Measurements from ENCODE around the gene PITPNM1.

PITPNM1 gene

DNA sequence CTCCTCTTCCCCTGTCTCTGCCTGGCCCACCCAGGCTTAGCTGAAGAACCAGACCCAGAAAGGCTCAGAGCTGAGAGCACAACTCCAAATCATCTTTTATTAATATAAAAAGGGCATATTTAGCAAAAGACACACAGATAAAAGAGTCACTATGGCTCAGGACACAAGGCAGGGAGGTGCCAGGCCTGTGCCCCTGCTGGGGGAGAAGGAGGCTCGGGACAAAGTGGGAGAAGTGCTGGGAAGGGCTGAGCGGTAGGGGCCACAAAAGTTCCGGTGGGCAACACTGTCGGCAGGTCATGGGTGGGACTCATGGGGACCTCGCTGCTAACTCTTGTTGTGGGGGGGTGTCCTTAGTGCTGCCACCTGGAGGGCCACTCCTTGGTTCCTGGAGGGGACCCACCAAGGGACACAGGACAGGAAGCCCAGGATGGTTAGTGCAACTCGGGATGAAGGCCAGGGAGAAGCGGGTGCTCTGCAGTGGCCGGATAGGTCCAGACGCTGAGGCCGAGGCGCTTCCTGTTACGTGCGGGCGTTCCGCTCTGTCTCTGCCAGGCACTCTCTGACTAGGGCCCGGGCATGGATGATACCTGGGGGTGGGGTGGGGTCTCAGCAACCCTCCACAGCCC lies 1.4 kb upstream of the PITPNM1 start:
- no peak overlapping the region for H2AFZ ChIP-seq (ENCODE audit: low read depth, low read length)
- 89% methylated on average over 7 of the region's 16 CpGs for WGBS
- no peak overlapping the region for H3K18ac ChIP-seq (ENCODE audit: low read depth in 1 of 2, low read length in 2 of 2)
- no peak overlapping the region for H2BK12ac ChIP-seq (ENCODE audit: low read length in 2 of 2)
- no peak overlapping the region for H3K23ac ChIP-seq (ENCODE audit: low read length in 2 of 2)
- no peak overlapping the region for H4K8ac ChIP-seq (ENCODE audit: low read length)
- H2BK5ac ChIP-seq (ENCODE audit: low read depth, low read length, poor library complexity, severe bottlenecking), result no peak overlapping the region
- no peaks in the 10 kb centered on the region for H3K9me3 ChIP-seq (ENCODE audit: control insufficient read depth, low read length)
- H3K27me3 ChIP-seq (ENCODE audit: control insufficient read depth in 1 of 2, insufficient read depth in 1 of 2, low read length in 2 of 2), result peaks cover 0 to 3% of the 10 kb centered on the region in 2 experiments
- H3K14ac ChIP-seq (ENCODE audit: low read length in 2 of 2), result no peak overlapping the region
- H3K4me1 ChIP-seq (ENCODE audit: control insufficient read depth, insufficient read depth, low read depth, low read length), result peaks cover 46% of the 10 kb centered on the region
- peak overlapping the region; percentile 76 for H3K27ac ChIP-seq (ENCODE audit: low read length, poor library complexity, severe bottlenecking)
- no peak for DNase-seq
- peaks cover 3% of the 10 kb centered on the region for H3K79me1 ChIP-seq (replicated peaks; ENCODE audit: low read length, poor library complexity, severe bottlenecking)
- no peak overlapping the region for H2BK120ac ChIP-seq (ENCODE audit: low read depth, low read length)
- no peak overlapping the region for H4K91ac ChIP-seq (ENCODE audit: low read length)
- H2BK15ac ChIP-seq (ENCODE audit: low read depth, poor library complexity, severe bottlenecking), result no peak overlapping the region
- peaks cover 3 to 33% of the 10 kb centered on the region in 2 experiments for H3K36me3 ChIP-seq (ENCODE audit: control insufficient read depth in 1 of 2, insufficient read depth in 2 of 2, low read depth in 1 of 2, low read length in 2 of 2)
- H3K4me2 ChIP-seq (ENCODE audit: low read length, poor library complexity, severe bottlenecking), result peak overlapping the region; percentile 73
- H3K9ac ChIP-seq (ENCODE audit: low read length), result peak overlapping the region; percentile 94
- peak overlapping the region; percentile 32 for H2AK5ac ChIP-seq (ENCODE audit: low read length, severe bottlenecking)
- H3K4me3 ChIP-seq (ENCODE audit: insufficient read depth in 1 of 2, low read depth in 1 of 2, low read length in 2 of 2), result no peak overlapping the region
- no peak overlapping the region for H3K4ac ChIP-seq (ENCODE audit: low read depth in 1 of 2, low read length in 2 of 2)

DNA sequence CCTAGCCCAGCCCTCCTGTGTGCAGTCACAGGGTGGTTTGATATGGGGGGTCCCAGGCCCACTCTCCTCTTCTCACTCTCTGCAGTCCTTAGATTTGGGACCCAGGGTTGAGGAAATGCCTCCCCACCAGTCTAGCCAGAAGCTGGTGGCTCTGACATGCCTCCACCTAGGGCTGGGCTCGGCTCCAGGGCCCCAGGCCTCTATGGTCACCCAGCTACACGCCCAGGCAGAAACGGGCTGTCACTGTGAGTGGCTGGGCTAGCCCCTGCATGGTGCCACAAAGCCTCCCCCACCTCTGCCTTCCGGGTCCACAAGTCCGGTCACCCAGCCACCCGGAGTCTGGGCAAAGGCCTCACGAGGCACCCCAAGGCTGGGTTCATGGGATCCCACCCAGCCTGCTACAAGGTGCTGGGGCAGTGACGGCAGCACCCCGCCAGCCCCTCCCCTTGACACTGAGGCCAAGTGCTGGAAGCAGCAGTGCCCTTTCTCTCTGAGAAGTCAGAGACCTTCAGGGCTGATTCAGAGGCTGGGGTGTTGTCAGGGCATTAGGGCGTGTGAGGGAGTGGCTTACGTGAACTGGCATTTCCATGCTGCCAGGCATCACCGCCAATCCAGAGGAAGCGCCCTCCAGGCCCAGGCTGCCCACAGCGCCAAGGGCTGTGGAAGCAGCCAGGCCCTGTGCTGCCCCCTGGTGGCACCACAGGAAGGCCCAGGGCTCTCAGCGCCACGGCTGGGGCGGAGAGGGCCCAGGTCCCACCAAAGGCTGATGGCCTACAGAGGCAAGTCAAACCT lies 638 bp upstream of the PITPNM1 start:
- no peak overlapping the region for H3K23ac ChIP-seq (ENCODE audit: low read length in 2 of 2)
- H3K4me3 ChIP-seq (ENCODE audit: insufficient read depth in 1 of 2, low read depth in 1 of 2, low read length in 2 of 2), result peak overlapping the region in 1 of 2 experiments; percentile 91
- H3K36me3 ChIP-seq (ENCODE audit: control insufficient read depth in 1 of 2, insufficient read depth in 2 of 2, low read depth in 1 of 2, low read length in 2 of 2), result peaks cover 6 to 39% of the 10 kb centered on the region in 2 experiments
- peak overlapping the region; percentile 77 for H2BK120ac ChIP-seq (ENCODE audit: low read depth, low read length)
- H3K4me1 ChIP-seq (ENCODE audit: control insufficient read depth, insufficient read depth, low read depth, low read length), result peaks cover 46% of the 10 kb centered on the region
- WGBS, result 33% methylated on average over 17 of the region's 17 CpGs
- H3K9ac ChIP-seq (ENCODE audit: low read length), result peak overlapping the region; percentile 83
- H3K4ac ChIP-seq (ENCODE audit: low read depth in 1 of 2, low read length in 2 of 2), result peak overlapping the region; percentile 8 to 86
- H3K9me3 ChIP-seq (ENCODE audit: control insufficient read depth, low read length), result no peaks in the 10 kb centered on the region
- H3K79me1 ChIP-seq (replicated peaks; ENCODE audit: low read length, poor library complexity, severe bottlenecking), result peaks cover 6% of the 10 kb centered on the region
- H2BK12ac ChIP-seq (ENCODE audit: low read length in 2 of 2), result peak overlapping the region; percentile 49 to 93
- peak; percentile 93 for DNase-seq
- peak overlapping the region; percentile 83 for H2BK5ac ChIP-seq (ENCODE audit: low read depth, low read length, poor library complexity, severe bottlenecking)
- peak overlapping the region; percentile 63 for H2AK5ac ChIP-seq (ENCODE audit: low read length, severe bottlenecking)
- peak overlapping the region; percentile 74 for H4K8ac ChIP-seq (ENCODE audit: low read length)
- peak overlapping the region; percentile 92 for H4K91ac ChIP-seq (ENCODE audit: low read length)
- H3K27ac ChIP-seq (ENCODE audit: low read length, poor library complexity, severe bottlenecking), result peak overlapping the region; percentile 86
- H3K4me2 ChIP-seq (ENCODE audit: low read length, poor library complexity, severe bottlenecking), result peak overlapping the region; percentile 48
- peak overlapping the region; percentile 29 to 79 for H3K18ac ChIP-seq (ENCODE audit: low read depth in 1 of 2, low read length in 2 of 2)
- peak overlapping the region in 1 of 2 experiments; percentile 2 for H3K14ac ChIP-seq (ENCODE audit: low read length in 2 of 2)
- H2BK15ac ChIP-seq (ENCODE audit: low read depth, poor library complexity, severe bottlenecking), result peak overlapping the region; percentile 77
- peaks cover 0 to 3% of the 10 kb centered on the region in 2 experiments for H3K27me3 ChIP-seq (ENCODE audit: control insufficient read depth in 1 of 2, insufficient read depth in 1 of 2, low read length in 2 of 2)
- H2AFZ ChIP-seq (ENCODE audit: low read depth, low read length), result no peak overlapping the region

GRCh38 chr11:67504005-67504949 lies 886 bp downstream of the PITPNM1 start:
- H3K4me3 ChIP-seq (ENCODE audit: insufficient read depth in 1 of 2, low read depth in 1 of 2, low read length in 2 of 2), result peak overlapping the region; percentile 67 to 91
- H3K79me1 ChIP-seq (replicated peaks; ENCODE audit: low read length, poor library complexity, severe bottlenecking), result peaks cover 15% of the 10 kb centered on the region
- H3K27me3 ChIP-seq (ENCODE audit: control insufficient read depth in 1 of 2, insufficient read depth in 1 of 2, low read length in 2 of 2), result no peaks in the 10 kb centered on the region
- H2BK120ac ChIP-seq (ENCODE audit: low read depth, low read length), result no peak overlapping the region
- H3K18ac ChIP-seq (ENCODE audit: low read depth in 1 of 2, low read length in 2 of 2), result peak overlapping the region; percentile 62 to 63
- H2AK5ac ChIP-seq (ENCODE audit: low read length, severe bottlenecking), result no peak overlapping the region
- H3K23ac ChIP-seq (ENCODE audit: low read length in 2 of 2), result peak overlapping the region in 1 of 2 experiments; percentile 34
- peak overlapping the region; percentile 91 for H2BK5ac ChIP-seq (ENCODE audit: low read depth, low read length, poor library complexity, severe bottlenecking)
- H3K9ac ChIP-seq (ENCODE audit: low read length), result peak overlapping the region; percentile 83
- no peak overlapping the region for H2AFZ ChIP-seq (ENCODE audit: low read depth, low read length)
- H3K27ac ChIP-seq (ENCODE audit: low read length, poor library complexity, severe bottlenecking), result peak overlapping the region; percentile 85
- peak overlapping the region in 1 of 2 experiments; percentile 1 for H3K4ac ChIP-seq (ENCODE audit: low read depth in 1 of 2, low read length in 2 of 2)
- H3K9me3 ChIP-seq (ENCODE audit: control insufficient read depth, low read length), result no peaks in the 10 kb centered on the region
- peak overlapping the region in 1 of 2 experiments; percentile 80 for H3K14ac ChIP-seq (ENCODE audit: low read length in 2 of 2)
- no peak overlapping the region for H4K8ac ChIP-seq (ENCODE audit: low read length)
- peak overlapping the region; percentile 82 for H3K4me2 ChIP-seq (ENCODE audit: low read length, poor library complexity, severe bottlenecking)
- H3K36me3 ChIP-seq (ENCODE audit: control insufficient read depth in 1 of 2, insufficient read depth in 2 of 2, low read depth in 1 of 2, low read length in 2 of 2), result peaks cover 6 to 51% of the 10 kb centered on the region in 2 experiments
- H2BK15ac ChIP-seq (ENCODE audit: low read depth, poor library complexity, severe bottlenecking), result peak overlapping the region; percentile 73
- under 1% methylated on average over 79 of the region's 101 CpGs for WGBS
- peak overlapping the region in 1 of 2 experiments; percentile 23 for H2BK12ac ChIP-seq (ENCODE audit: low read length in 2 of 2)
- peaks cover 46% of the 10 kb centered on the region for H3K4me1 ChIP-seq (ENCODE audit: control insufficient read depth, insufficient read depth, low read depth, low read length)
- H4K91ac ChIP-seq (ENCODE audit: low read length), result peak overlapping the region; percentile 6
- peak; percentile 51 for DNase-seq

Measured in mesenchymal stem cell (in vitro differentiated cells and primary cell).